ES-I3 (cell line): ENCODE measurements around the gene TRAPPC10.
A peak's percentile ranks its signal among the peaks of the same experiment; 100 is the strongest.
"Not testable (repeated sequence)": the region's sequence is repeated elsewhere in the genome, so short reads cannot be mapped to it uniquely, and the experiment has no call there.

Source experiments
- H3K36me3 ChIP-seq: 2 replicates; pipeline ENCODE4 v1.6.1; 2013; ENCODE audit warnings: mild to moderate bottlenecking, low read length, control low read depth, moderate library complexity; ENCODE audit not compliant: insufficient read depth
- H3K4me1 ChIP-seq: 2 replicates; pipeline ENCODE4 v1.6.1; 2013; ENCODE audit warnings: mild to moderate bottlenecking, control low read depth, low read length; ENCODE audit not compliant: insufficient read depth
- H3K9ac ChIP-seq: 2 replicates; pipeline ENCODE4 v1.6.1; 2013; ENCODE audit warnings: low read depth, mild to moderate bottlenecking, low read length, moderate library complexity
- H3K9me3 ChIP-seq: 2 replicates; pipeline ENCODE4 v1.6.1; 2013; ENCODE audit warnings: mild to moderate bottlenecking, low read length, moderate library complexity; ENCODE audit not compliant: control insufficient read depth, insufficient read depth

TRAPPC10 gene

GRCh38 chr21:44084496-44085241 lies 72.6 kb downstream of the TRAPPC10 start:
- peaks cover 20% of the 10 kb centered on the region for H3K36me3 ChIP-seq
- no peak overlapping the region for H3K9ac ChIP-seq
- no peaks in the 10 kb centered on the region for H3K4me1 ChIP-seq
- no peaks in the 10 kb centered on the region for H3K9me3 ChIP-seq

DNA sequence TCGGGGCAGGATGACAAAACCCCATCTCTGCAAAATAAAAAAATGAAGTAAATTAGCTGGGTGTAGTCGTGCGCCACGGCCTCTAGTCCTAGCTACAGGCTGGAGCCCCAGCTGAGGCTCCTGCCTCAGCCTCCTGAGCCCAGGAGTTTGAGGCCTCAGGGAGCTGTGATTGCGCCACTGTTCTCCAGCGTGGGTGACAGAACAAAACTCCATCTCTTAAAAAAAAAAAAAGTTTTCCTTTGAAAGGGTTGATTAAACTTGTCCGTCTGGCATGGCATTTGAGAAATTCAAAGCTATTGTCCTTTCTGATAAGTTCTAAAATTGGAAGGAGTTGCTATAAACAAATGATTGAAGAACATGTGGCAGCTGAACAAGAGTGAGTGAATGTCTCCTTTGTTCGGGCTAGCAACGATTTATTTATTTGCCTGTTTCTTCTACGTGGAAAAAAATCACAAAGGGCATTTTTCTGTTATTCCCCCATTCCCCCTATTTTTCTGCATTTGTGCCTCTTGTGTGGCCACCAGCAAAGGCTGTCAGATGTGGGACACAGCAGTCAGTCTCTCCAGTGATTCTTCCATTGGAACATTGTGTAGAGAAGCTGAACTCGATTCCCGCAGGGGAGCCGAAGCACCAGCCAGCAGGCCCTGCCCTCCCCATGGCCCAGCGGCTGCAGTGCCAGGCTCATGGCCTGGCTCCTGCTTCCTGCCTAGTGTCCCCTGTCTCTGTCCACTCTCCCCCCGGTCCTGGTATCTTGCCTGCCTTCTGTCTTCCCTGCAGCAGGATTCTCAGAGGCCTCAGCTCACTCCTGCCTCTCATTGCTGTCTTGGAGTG lies 73.6 kb downstream of the TRAPPC10 start:
- Histone ChIP-seq H3K9ac (no peak overlapping the region), H3K4me1 (no peaks in the 10 kb centered on the region), H3K9me3 (no peaks in the 10 kb centered on the region), H3K36me3 (peaks cover 27% of the 10 kb centered on the region)

- Histone ChIP-seq H3K9me3 (no peaks in the 10 kb centered on the region), H3K9ac (no peak overlapping the region), H3K36me3 (peaks cover 22% of the 10 kb centered on the region; the same call in 1 of the 2 replicates), H3K4me1 (no peaks in the 10 kb centered on the region)
Observed at GRCh38 chr21:44086636-44087425, 74.7 kb downstream of the TRAPPC10 start.

DNA sequence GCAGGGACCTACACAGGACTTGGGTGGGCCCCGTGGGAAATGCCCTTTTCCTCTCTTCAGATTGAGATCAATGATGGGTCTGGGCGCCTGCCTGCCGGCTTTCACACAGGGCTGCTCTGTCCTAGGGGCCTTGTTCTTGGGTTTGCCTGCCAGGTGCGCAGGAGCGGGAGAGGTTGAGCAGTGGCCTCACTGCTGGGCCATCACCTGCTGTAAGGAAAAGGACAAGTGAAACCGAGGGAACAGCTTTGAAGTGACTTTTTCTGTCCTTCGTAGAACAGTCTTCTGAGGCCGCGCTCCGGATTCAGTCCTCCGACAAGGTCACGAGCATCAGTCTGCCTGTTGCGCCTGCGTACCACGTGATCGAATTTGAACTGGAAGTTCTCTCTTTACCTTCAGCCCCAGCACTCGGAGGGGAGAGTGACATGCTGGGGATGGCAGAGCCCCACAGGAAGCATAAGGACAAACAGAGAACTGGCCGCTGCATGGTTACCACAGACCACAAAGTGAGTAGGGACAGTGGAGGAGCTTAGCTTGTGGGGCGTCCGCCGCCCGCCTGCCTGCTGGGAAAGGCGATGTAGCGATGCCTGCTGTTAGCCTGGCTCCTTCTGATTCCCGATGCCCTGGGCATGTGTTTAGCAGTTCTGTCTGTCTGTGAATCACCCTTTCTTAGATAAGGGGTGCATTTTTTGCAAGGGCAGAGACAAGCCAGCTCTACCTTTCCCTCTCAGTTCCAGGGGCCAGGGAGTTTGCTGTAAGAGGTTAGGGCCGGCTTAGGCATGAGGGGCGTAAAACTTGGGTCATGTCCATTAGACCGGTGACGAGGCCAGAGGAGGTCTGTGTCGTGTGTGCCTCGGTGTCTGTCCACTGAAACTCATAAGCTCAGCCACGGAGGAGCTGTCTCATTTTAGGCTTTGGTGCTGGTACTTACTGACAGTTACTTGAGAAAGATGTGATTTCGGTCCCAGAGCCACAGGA lies 75.6 kb downstream of the TRAPPC10 start:
- no peaks in the 10 kb centered on the region for H3K9me3 ChIP-seq
- H3K9ac ChIP-seq, result no peak overlapping the region
- no peaks in the 10 kb centered on the region for H3K4me1 ChIP-seq
- peaks cover 26% of the 10 kb centered on the region; the same call in 1 of the 2 replicates for H3K36me3 ChIP-seq

DNA sequence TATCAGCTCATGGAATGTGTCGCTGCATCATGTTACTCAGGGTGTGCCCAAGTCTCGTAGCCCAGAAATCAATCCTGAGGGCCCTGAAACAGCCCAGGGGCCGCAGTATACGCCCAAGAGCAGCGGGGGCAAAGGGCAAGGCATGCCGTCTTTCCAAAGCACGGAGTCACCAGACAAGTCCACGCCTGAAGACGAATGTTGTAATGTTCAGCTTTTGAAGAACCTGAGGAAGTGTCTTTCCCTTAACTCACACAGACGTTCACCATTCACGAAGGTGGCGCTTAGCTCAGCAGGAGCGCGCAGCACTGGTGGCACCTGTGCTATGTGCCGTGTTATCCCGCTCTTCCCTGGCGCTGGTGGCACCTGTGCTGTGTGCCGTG lies 76.3 kb downstream of the TRAPPC10 start:
- Histone ChIP-seq H3K4me1 (no peaks in the 10 kb centered on the region), H3K9me3 (no peaks in the 10 kb centered on the region), H3K36me3 (peaks cover 19% of the 10 kb centered on the region; the same call in 1 of the 2 replicates), H3K9ac (no peak overlapping the region)

- peaks cover 11% of the 10 kb centered on the region for H3K36me3 ChIP-seq
- no peak overlapping the region for H3K9ac ChIP-seq
- H3K9me3 ChIP-seq, result no peaks in the 10 kb centered on the region
- H3K4me1 ChIP-seq, result no peaks in the 10 kb centered on the region
Observed at GRCh38 chr21:44089001-44089911, 77.1 kb downstream of the TRAPPC10 start.

- no peak overlapping the region for H3K9ac ChIP-seq
- no peaks in the 10 kb centered on the region for H3K9me3 ChIP-seq
- no peaks in the 10 kb centered on the region for H3K4me1 ChIP-seq
- H3K36me3 ChIP-seq, result peaks cover 14% of the 10 kb centered on the region
Observed at GRCh38 chr21:44090325-44090724, 78.2 kb downstream of the TRAPPC10 start.

DNA sequence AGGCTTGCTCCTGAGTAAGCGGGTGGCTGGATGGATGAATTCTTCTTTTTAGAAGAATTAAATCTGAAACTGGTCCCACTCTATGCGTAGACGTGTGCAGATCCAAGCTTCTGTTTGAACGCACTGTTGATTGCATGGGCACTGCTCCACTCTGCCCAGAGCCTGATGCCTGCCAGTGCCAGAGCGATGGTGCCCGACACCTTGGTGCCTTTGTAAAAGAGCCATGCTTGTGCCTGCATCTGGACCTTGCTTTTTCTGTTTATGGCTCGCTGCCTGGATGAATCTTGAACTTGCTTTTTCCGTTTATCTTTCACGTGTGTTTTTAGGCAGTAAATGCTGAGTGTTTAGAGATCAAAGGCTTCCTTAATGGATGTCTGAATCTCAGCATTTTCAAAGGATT lies 80.1 kb downstream of the TRAPPC10 start:
- no peaks in the 10 kb centered on the region for H3K9me3 ChIP-seq
- no peak overlapping the region for H3K9ac ChIP-seq
- H3K36me3 ChIP-seq, result peaks cover 14% of the 10 kb centered on the region
- no peaks in the 10 kb centered on the region for H3K4me1 ChIP-seq

DNA sequence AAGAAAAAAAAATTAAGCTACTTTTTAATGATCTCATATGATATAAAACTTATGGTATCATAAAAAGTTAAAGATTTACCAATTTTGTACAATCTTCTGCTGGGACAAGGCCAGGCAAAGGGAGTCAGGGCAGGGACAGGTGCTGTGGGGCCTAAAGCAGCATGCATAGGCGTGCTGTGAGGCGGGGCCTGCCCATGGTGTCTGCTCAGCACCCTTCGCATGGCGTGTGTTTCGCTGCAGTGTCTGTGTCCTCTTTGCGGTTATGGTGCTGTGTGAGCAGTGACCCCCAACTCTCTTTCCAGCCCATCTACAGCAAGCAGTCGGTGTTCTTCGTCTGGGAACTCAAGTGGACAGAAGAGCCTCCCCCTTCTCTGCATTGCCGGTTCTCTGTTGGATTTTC lies 81.7 kb downstream of the TRAPPC10 start:
- Histone ChIP-seq H3K36me3 (peaks cover 14% of the 10 kb centered on the region), H3K4me1 (no peaks in the 10 kb centered on the region), H3K9me3 (no peaks in the 10 kb centered on the region), H3K9ac (no peak overlapping the region)

GRCh38 chr21:44094832-44095231 lies 82.7 kb downstream of the TRAPPC10 start:
- Histone ChIP-seq H3K4me1 (no peaks in the 10 kb centered on the region), H3K36me3 (peaks cover 13% of the 10 kb centered on the region), H3K9me3 (no peaks in the 10 kb centered on the region), H3K9ac (no peak overlapping the region)

GRCh38 chr21:44098507-44098906 lies 86.4 kb downstream of the TRAPPC10 start:
- not testable (repeated sequence) for H3K4me1 ChIP-seq, H3K9me3 ChIP-seq

GRCh38 chr21:44098964-44099363 lies 86.9 kb downstream of the TRAPPC10 start:
- not testable (repeated sequence) for H3K9ac ChIP-seq, H3K4me1 ChIP-seq, H3K36me3 ChIP-seq, H3K9me3 ChIP-seq

More at GRCh38 chr21:44098507-44098906, 86.4 kb downstream of the TRAPPC10 start:
- H3K9ac ChIP-seq, H3K36me3 ChIP-seq: not testable (repeated sequence)

DNA sequence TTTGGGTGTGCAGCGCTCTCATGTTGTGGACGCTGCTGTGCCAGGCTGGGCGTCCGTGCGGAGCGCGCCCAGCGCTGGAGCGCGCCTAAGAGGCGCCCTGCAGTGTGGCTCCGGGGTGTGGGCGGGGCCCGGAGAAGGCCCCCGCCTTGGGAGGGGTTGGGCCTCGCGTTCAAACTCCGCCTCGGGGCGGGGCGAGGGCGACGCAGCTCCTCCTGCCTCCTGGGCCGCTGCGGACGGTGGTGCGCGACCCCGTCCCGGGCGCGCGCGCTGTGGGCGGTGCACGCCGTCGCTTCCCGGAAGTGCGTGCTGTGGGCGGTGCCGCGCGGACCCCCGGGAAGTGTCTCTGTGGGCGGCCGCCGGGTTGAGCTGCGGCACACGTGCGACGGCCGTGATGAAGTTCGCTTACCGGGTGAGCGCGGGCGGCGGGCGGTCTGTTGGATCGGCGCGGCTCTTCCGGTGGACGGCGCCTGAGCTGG lies 95.0 kb downstream of the TRAPPC10 start, which contains the start of gene PWP2:
Gene PWP2 (plus strand): TSS at position 374 of the 476 bp plus-strand sequence. CDS start 18 bp downstream, at position 392.
- H3K4me1 ChIP-seq, H3K36me3 ChIP-seq, H3K9me3 ChIP-seq: not testable (repeated sequence)
- H3K9ac ChIP-seq, result peak within 1 kb of the TSS; percentile 6; the same call in 1 of the 2 replicates
